HG02884 (cell line): ENCODE results near the gene MRGPRF.
"Not testable (repeated sequence)": the region's sequence is repeated elsewhere in the genome, so short reads cannot be mapped to it uniquely, and the experiment has no call there.

Source experiments
- ATAC-seq: cut with Tn5 transposase; IDR thresholded peaks from one replicate; pipeline ENCODE4 v1.9.1; 2021; ENCODE audit warnings: mild to moderate bottlenecking, moderate library complexity; ENCODE audit not compliant: unreplicated experiment

The MRGPRF gene

GRCh38 chr11:69003866-69004367 is 9.1 kb downstream of the MRGPRF start:
- no peak for ATAC-seq

GRCh38 chr11:69003301-69003865 is 9.7 kb downstream of the MRGPRF start:
- no peak for ATAC-seq

GRCh38 chr11:69002570-69003231 is 10.3 kb downstream of the MRGPRF start:
- ATAC-seq, result no peak

GRCh38 chr11:69002110-69002569 is 10.9 kb downstream of the MRGPRF start:
- ATAC-seq, result no peak

- ATAC-seq, result no peak
Measured at GRCh38 chr11:69001243-69002081, 11.6 kb downstream of the MRGPRF start.

GRCh38 chr11:69000831-69001242 is 12.2 kb downstream of the MRGPRF start:
- no peak for ATAC-seq

GRCh38 chr11:69000391-69000790 is 12.7 kb downstream of the MRGPRF start:
- ATAC-seq, result no peak

- not testable (repeated sequence) for ATAC-seq
Measured at GRCh38 chr11:68999748-69000355, 13.2 kb downstream of the MRGPRF start.

GRCh38 chr11:68999093-68999747 is 13.8 kb downstream of the MRGPRF start:
- ATAC-seq, result no peak

- ATAC-seq, result no peak
Measured at GRCh38 chr11:68998390-68998911, 14.6 kb downstream of the MRGPRF start.

- no peak for ATAC-seq
Measured at GRCh38 chr11:68997995-68998348, 15.1 kb downstream of the MRGPRF start.

GRCh38 chr11:68997124-68997994 is 15.7 kb downstream of the MRGPRF start:
- ATAC-seq, result no peak

- no peak for ATAC-seq
Measured at GRCh38 chr11:68996376-68997123, 16.5 kb downstream of the MRGPRF start.

- ATAC-seq, result no peak
Measured at GRCh38 chr11:68994894-68995285, 18.2 kb downstream of the MRGPRF start.

- ATAC-seq, result no peak
Measured at GRCh38 chr11:68994161-68994893, 18.7 kb downstream of the MRGPRF start.

GRCh38 chr11:68993546-68993945 is 19.5 kb downstream of the MRGPRF start:
- ATAC-seq, result no peak

- no peak for ATAC-seq
Measured at GRCh38 chr11:68992743-68993255, 20.2 kb downstream of the MRGPRF start.
